ENCODE data around the gene ELOVL2. TPM values are rescaled to one million over a fixed set of nuclear protein-coding genes. Genes with fewer than 3 reads are reported as not detected.

The ELOVL2 gene
- total RNA-seq, 2 donors from 2014 or later: 0.14 TPM; not detected in 1

DNA sequence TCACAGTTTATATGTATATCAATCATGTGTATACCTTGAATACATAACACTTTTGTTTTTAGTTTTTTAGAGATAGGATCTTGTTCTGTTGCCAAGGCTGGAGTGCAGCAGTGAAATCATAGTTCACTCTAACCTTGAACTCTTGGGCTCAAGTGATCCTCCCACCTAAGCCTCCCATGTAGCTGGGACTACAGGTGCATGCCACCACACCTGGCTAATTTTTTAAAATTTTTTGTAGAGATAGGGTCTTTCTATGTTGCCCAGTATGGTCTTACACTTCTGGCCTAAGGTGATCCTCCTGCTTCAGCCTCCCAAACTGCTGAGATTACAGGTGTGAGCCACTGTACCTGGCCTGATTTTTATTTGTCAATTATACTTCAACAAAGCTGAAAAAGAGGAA is 87.3 kb downstream of the ELOVL2 start:
- ATAC-seq (no peak), DNase-seq (no peak)
- intact Hi-C loops (cut with DNase I, micrococcal nuclease): no loop called here

DNA sequence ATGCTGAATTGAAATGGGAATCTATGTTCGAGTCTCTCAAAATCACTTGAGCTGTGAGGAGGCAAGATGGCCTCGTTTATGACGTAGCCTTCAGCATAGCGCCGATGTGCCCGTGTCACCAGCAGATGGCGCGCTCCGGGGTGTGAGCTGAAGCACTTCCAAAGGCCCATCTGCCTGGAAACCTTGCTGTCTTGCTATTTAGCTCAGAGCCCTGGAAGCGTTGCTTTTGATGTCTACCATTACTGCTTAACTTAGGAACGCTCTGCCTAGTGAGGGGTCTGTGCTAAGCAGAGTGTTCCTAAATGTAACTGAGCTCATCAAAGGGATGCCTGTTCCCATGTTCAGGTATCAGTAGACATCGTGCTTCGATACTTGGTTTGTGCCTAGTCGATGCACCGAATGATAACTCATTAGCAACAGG is 89.5 kb downstream of the ELOVL2 start:
- peak; percentile 52 to 80 for DNase-seq
- ATAC-seq: peak; percentile 89
- intact Hi-C loops (cut with DNase I, micrococcal nuclease): loop anchor here in 1 of 2 donors (5.0 kb wide), 1 partner anchor 113 kb away; no protein-coding TSS in a partner anchor

DNA sequence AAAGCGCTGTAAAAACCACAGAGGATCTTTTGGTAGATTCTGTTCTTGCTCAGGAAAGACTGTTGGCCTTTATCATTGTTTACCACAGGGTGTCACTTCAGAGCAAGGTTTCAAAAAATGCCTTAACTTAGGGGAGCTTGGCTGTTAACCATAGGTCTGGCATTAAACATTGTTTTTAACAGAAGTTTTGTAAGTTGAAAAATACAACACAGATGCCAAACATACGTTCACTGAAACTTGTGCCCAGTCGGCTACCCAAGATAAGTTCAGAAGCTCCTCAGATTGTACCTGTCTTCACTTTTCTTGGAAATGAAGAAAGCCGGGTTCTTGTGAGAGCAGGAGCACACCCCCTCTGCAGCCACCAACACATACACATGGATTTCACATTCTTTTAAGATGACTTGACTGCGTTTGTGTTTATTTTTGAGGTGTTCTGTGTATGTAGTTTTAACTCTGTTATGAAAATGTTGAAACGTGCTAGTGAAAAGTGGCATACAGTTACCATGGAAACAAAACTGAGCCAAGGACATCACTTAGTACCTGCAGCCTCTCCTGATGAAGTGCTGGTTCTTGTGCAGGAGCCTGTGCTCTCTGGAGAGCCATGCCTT is 92.3 kb downstream of the ELOVL2 start:
- ATAC-seq (peak; percentile 50), DNase-seq (no peak)
- intact Hi-C loops (cut with DNase I, micrococcal nuclease): loop anchor here in 1 of 2 donors (5.0 kb wide), 1 partner anchor 116 kb away; no protein-coding TSS in a partner anchor

DNA sequence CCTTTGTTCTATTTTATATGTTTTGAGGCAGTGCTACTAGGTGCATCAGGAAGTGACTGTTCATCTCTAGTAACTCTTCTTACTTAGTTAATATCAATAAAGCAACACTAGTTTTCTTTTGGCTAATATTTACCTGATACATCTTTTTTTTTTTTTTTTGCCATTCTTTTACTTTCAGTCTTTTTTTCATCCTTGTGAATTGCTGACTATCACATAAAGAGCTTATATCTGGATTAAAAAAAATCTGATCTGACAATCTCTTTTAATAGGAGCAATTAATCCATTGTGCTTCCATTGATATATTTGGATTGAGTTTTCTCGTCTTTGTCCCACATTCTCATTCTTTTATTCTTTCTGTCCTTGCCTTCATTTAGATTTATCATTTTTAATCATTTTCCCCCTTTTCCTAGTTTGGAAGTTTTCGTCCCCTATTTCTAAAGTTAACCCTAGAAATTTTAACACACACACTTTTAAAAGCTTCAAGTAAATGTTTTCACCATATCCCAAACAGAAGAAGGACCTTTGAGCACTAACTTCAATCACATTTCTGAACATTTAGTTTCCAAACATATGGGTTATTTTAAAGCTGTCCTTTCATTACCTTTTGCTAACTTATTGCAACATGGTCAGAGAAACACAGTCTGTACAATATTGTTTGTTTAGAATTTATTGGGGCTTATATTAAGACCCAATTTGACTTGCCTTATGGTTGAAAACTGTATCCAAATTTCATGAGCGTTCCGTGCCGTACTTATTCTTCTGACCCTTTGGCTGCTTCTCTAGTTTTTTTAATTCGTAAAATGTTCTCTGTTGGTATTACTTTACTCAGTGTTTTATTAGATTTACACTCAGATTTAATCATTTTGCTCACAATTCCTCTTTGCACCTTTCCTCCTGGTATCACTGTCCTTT is 94.3 kb downstream of the ELOVL2 start:
- ATAC-seq (no peak), DNase-seq (no peak)
- intact Hi-C loops (cut with DNase I, micrococcal nuclease): loop anchor here in 1 of 2 donors (5.0 kb wide), 1 partner anchor 117 kb away; no protein-coding TSS in a partner anchor

DNA sequence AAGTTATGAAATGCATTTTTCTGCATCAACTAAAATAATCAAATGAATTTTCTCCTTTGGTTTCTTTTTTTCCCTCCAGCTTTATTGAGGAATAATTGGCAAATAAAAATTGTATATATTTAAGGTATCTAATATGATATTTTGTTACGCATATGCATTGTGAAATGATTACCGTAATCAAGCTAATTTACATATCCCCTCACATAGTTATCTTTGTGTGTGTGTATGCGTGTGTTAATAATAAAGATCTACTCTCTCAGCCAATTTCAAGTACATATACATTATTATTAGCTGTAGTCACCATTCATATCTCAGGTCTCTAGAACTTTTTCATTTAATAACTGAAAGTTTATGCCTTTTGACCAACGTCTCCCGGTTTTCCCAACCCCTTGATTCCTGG is 96.1 kb downstream of the ELOVL2 start:
- intact Hi-C loops (cut with DNase I, micrococcal nuclease): no loop called here
- no peak for DNase-seq
- no peak for ATAC-seq

DNA sequence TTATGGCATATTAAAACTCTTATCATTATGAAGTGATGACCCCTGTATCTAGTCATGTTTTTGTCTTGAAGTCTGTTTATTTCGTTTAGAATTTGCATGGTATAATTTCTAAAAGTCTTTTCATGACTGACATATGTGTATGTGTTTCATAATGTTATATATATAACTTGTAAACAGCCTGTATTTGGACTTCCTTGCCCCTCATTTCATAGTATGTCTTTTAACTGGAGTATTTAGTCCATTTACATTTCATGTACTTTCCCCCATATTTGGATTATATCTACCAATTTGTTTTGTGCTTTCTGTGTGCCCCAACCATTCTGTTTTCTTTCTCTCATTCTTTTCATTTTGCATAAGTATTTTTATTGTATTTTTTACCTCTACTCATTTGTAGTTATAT is 98.3 kb downstream of the ELOVL2 start:
- intact Hi-C loops (cut with DNase I, micrococcal nuclease): no loop called here
- DNase-seq (no peak), ATAC-seq (no peak)

DNA sequence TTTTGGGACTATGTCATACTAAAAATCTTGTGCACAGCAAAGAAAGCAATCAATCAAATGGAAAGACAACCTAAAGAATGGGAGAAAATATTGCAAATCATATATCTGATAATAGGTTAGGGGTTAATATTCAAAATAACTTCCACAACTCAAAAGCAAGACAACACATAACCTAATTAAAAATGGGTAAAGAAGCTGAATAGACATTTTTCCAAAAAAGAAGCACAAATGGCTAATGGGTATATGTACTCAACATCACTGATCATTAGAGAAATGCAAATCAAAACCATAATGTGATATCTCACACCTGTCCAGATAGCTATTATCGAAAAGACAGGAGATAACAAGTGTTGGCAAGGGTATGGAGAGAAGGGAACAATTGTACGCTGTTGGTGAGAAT is 104.3 kb downstream of the ELOVL2 start:
- ATAC-seq (no peak), DNase-seq (no peak)
- intact Hi-C loops (cut with DNase I, micrococcal nuclease): no loop called here

DNA sequence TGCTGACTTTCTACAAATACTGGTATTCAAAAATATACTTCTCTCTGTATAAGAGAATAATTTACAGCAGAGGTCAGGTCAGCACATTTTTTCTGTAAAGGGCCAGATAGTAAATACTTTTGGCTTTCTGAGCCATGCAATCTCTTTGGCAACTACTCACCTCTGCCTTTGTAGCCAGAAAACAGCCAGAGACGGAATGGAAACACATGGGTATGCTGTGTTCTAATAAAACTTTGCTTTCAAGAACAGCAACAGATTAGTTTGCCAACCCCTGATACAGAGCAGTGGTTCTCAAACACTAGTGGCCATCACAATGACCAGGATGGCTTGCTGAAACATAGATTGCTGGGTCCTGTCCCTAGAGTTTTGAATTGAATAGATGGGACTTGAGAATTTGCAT is 111.0 kb downstream of the ELOVL2 start:
- no peak for DNase-seq
- intact Hi-C loops (cut with DNase I, micrococcal nuclease): no loop called here
- no peak for ATAC-seq

Other genes starting within 250 kb of the ELOVL2 start
- gene MAK, start 205.8 kb downstream of the ELOVL2 start, total RNA-seq: under 1 TPM in 1 of 2 donors, not detected in 1; 0.06 TPM
- gene GCM2, start 162.3 kb downstream of the ELOVL2 start, total RNA-seq: not detected
- under 1 TPM in 1 of 2 donors, not detected in 1; 0.18 TPM for gene SYCP2L, start 157.3 kb downstream of the ELOVL2 start, total RNA-seq
- 1 to 10 TPM; 5.1 to 5.5 TPM for gene SMIM13, start 49.5 kb upstream of the ELOVL2 start, total RNA-seq
- under 1 TPM; 0.09 to 0.14 TPM for gene ERVFRD-1, start 67.4 kb upstream of the ELOVL2 start, total RNA-seq
- 10 to 100 TPM; 58.9 to 84.8 TPM for gene NEDD9, start 188.4 kb upstream of the ELOVL2 start, total RNA-seq

Data from left colon (tissue), 2 donors.